OCI-LY7 (cell line): Measurements from ENCODE around the gene SKP2.

Experiments
- EZH2phosphoT487 ChIP-seq: fragments of 200-600 bp; sonication (generic); IDR thresholded peaks from 2 replicates; pipeline ENCODE4 v1.6.1; 2018; ENCODE audit warnings: low read depth, borderline replicate concordance, mild to moderate bottlenecking, mixed run types, antibody characterized with exemption, low read length, moderate library complexity, mixed read lengths
- TF ChIP-seq, protein P1 (sequence below): fragments of 200-600 bp; sonication (generic); conservative IDR thresholded peaks from 2 replicates; pipeline ENCODE4 v1.5.1; 2014; ENCODE audit warnings: mild to moderate bottlenecking, antibody characterized with exemption, low read length, moderate library complexity, mixed read lengths

- TF ChIP-seq, protein P1, sequence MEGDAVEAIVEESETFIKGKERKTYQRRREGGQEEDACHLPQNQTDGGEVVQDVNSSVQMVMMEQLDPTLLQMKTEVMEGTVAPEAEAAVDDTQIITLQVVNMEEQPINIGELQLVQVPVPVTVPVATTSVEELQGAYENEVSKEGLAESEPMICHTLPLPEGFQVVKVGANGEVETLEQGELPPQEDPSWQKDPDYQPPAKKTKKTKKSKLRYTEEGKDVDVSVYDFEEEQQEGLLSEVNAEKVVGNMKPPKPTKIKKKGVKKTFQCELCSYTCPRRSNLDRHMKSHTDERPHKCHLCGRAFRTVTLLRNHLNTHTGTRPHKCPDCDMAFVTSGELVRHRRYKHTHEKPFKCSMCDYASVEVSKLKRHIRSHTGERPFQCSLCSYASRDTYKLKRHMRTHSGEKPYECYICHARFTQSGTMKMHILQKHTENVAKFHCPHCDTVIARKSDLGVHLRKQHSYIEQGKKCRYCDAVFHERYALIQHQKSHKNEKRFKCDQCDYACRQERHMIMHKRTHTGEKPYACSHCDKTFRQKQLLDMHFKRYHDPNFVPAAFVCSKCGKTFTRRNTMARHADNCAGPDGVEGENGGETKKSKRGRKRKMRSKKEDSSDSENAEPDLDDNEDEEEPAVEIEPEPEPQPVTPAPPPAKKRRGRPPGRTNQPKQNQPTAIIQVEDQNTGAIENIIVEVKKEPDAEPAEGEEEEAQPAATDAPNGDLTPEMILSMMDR: no peak
- TF ChIP-seq EZH2phosphoT487: no peak
These were observed 12.8 kb upstream of the SKP2 start for GRCh38 chr5:36138900-36139683.
